HG02840 (cell line): ENCODE measurements around the gene ALDH7A1.
"Not testable (repeated sequence)": the region's sequence is repeated elsewhere in the genome, so short reads cannot be mapped to it uniquely, and the experiment has no call there.

Source experiments
- ATAC-seq: cut with Tn5 transposase; IDR thresholded peaks from one replicate; pipeline ENCODE4 v1.9.1; 2021; ENCODE audit warnings: mild to moderate bottlenecking, moderate library complexity, moderate number of reproducible peaks; ENCODE audit not compliant: unreplicated experiment, low FRiP score

Gene ALDH7A1

GRCh38 chr5:126594748-126595485 lies at the start of gene ALDH7A1:
ALDH7A1 (minus strand) TSS chr5:126595219; CDS start chr5:126595198, 21 bp downstream.
- peak; percentile 77 for ATAC-seq

- peak; percentile 85 for ATAC-seq
Measured at GRCh38 chr5:126641387-126641786, 46.4 kb upstream of the ALDH7A1 start.

GRCh38 chr5:126640866-126641265 lies 45.8 kb upstream of the ALDH7A1 start:
- peak; percentile 45 for ATAC-seq

- no peak for ATAC-seq
Measured at GRCh38 chr5:126636956-126637355, 41.9 kb upstream of the ALDH7A1 start.

GRCh38 chr5:126635585-126635984 lies 40.6 kb upstream of the ALDH7A1 start:
- no peak for ATAC-seq

- ATAC-seq = no peak
Measured at GRCh38 chr5:126633552-126633951, 38.5 kb upstream of the ALDH7A1 start.

- ATAC-seq = no peak
Measured at GRCh38 chr5:126631920-126632319, 36.9 kb upstream of the ALDH7A1 start.

- ATAC-seq = no peak
Measured at GRCh38 chr5:126628102-126628501, 33.1 kb upstream of the ALDH7A1 start.

- no peak for ATAC-seq
Measured at GRCh38 chr5:126624534-126624933, 29.5 kb upstream of the ALDH7A1 start.

- no peak for ATAC-seq
Measured at GRCh38 chr5:126619781-126620180, 24.8 kb upstream of the ALDH7A1 start.

GRCh38 chr5:126617603-126618002 lies 22.6 kb upstream of the ALDH7A1 start:
- not testable (repeated sequence) for ATAC-seq

- ATAC-seq = peak; percentile 91
Measured at GRCh38 chr5:126615286-126615685, 20.3 kb upstream of the ALDH7A1 start.

GRCh38 chr5:126613941-126614592 lies 19.0 kb upstream of the ALDH7A1 start:
- ATAC-seq = no peak

- ATAC-seq = no peak
Measured at GRCh38 chr5:126610616-126611015, 15.6 kb upstream of the ALDH7A1 start.

- no peak for ATAC-seq
Measured at GRCh38 chr5:126610160-126610559, 15.1 kb upstream of the ALDH7A1 start.

- ATAC-seq = no peak
Measured at GRCh38 chr5:126605525-126605924, 10.5 kb upstream of the ALDH7A1 start.

GRCh38 chr5:126603402-126603991 lies 8.5 kb upstream of the ALDH7A1 start:
- ATAC-seq = no peak

GRCh38 chr5:126600631-126601511 lies 5.9 kb upstream of the ALDH7A1 start, which contains the start of gene PHAX:
PHAX (plus strand) TSS chr5:126600947; CDS start chr5:126600963, 16 bp downstream.
- peak; percentile 96 for ATAC-seq

GRCh38 chr5:126599971-126600630 lies 5.1 kb upstream of the ALDH7A1 start:
- not testable (repeated sequence) for ATAC-seq

GRCh38 chr5:126599499-126599898 lies 4.5 kb upstream of the ALDH7A1 start:
- ATAC-seq = no peak
